K562 (cell line): Measurements from ENCODE around the gene MYH11. TPM values are rescaled to one million over a fixed set of nuclear protein-coding genes. Genes with fewer than 3 reads are reported as not detected.

Source experiments
- ATAC-seq: fragments of 200-7000 bp; cut with Tn5 transposase; 3 replicates; pipeline ENCODE4 v1.9.1; 2020; ENCODE audit warnings: moderate library complexity
- BruUV-seq: library from RNA; stranded (reverse); fragments of 400-500 nt; replicated peaks from 2 replicates; lab custom pipeline; 2021; lab: Mats Ljungman, UMichigan
- CTCF ChIA-PET: fragments of 300-600 bp; formaldehyde crosslinking; extraction: SDS; loops from one replicate; lab custom pipeline; 2021; ENCODE audit warnings: low intra/inter-chr PET ratio; lab: Yijun Ruan, JAX
- POLR2A ChIA-PET: fragments of 300-600, 350-650 bp; sonication (Branson Sonifier 250); formaldehyde crosslinking; extraction: SDS; loops from one replicate; lab custom pipeline; 2021; ENCODE audit warnings: antibody characterized with exemption, inconsistent platforms; lab: Yijun Ruan, JAX
- DNase-seq, 4 experiments: peaks; one replicate each; pipeline versions ENCODE4 v3.0.0 to v3.0.0-alpha.2; 2011 to 2018; ENCODE audit warnings: low spot score in 3 of 4, mixed read lengths in 3 of 4; ENCODE audit errors: extremely low read depth in 1 of 4
- FAIRE-seq: peaks from 2 replicates; lab custom pipeline; 2011; peaks lifted over from hg19 to GRCh38; lab: Jason Lieb, UNC
- H2AFZ ChIP-seq: 2 replicates; pipeline ENCODE4 v1.6.0; 2011; ENCODE audit warnings: low read depth, low read length, control low read depth, inconsistent platforms
- H3K27ac ChIP-seq: fragments of 200-600 bp; 3 replicates; pipeline ENCODE4 v1.8.0; 2011; ENCODE audit warnings: low read depth, mild to moderate bottlenecking, control low read depth, inconsistent platforms, low read length, moderate library complexity, mixed read lengths; ENCODE audit errors: extremely low read depth
- H3K27me3 ChIP-seq, 2 experiments: fragments of 300-600 bp in 1 of 2; 2 replicates in 1 of 2; 3 replicates in 1 of 2; pipeline versions ENCODE4 v1.6.0 to v1.8.0; 2011; ENCODE audit warnings: inconsistent platforms in 2 of 2, low read length in 2 of 2, mild to moderate bottlenecking in 1 of 2, mixed read lengths in 1 of 2, moderate library complexity in 1 of 2; ENCODE audit not compliant: control insufficient read depth in 2 of 2, insufficient read depth in 2 of 2
- H3K36me3 ChIP-seq: fragments of 300-600 bp; 3 replicates; pipeline ENCODE4 v1.8.0; 2011; ENCODE audit warnings: mild to moderate bottlenecking, low read length, inconsistent platforms; ENCODE audit not compliant: control insufficient read depth, insufficient read depth
- H3K4me1 ChIP-seq, 2 experiments: fragments of 200-600 bp in 1 of 2; replicated peaks in 1 of 2; 2 replicates in 1 of 2; 3 replicates in 1 of 2; pipeline versions ENCODE4 v1.5.1 to v1.8.0; 2011; ENCODE audit warnings: inconsistent platforms in 2 of 2, low read length in 2 of 2, mild to moderate bottlenecking in 1 of 2, mixed read lengths in 1 of 2, moderate library complexity in 1 of 2; ENCODE audit not compliant: control insufficient read depth in 2 of 2, insufficient read depth in 2 of 2
- H3K4me2 ChIP-seq: 2 replicates; pipeline ENCODE4 v1.6.1; 2011; ENCODE audit warnings: low read length, control low read depth, inconsistent platforms, mixed read lengths; ENCODE audit not compliant: insufficient read depth
- H3K4me3 ChIP-seq: fragments of 200-600 bp; sonication (generic), shearing (Covaris generic); 2 replicates; pipeline ENCODE4 v1.5.1; 2016; ENCODE audit warnings: control low read depth, inconsistent platforms
- H3K79me2 ChIP-seq: fragments of 200-600 bp; 3 replicates; pipeline ENCODE4 v1.8.0; 2011; ENCODE audit warnings: low read length, inconsistent platforms; ENCODE audit not compliant: control insufficient read depth, insufficient read depth
- H3K9ac ChIP-seq, 2 experiments: 2 replicates each; pipeline versions ENCODE4 v1.6.0 to v1.6.1; 2011; ENCODE audit warnings: low read depth in 2 of 2, low read length in 2 of 2, control low read depth in 1 of 2, inconsistent platforms in 1 of 2, mild to moderate bottlenecking in 1 of 2, mixed read lengths in 1 of 2; ENCODE audit not compliant: insufficient read depth in 1 of 2
- H3K9me1 ChIP-seq: one replicate; pipeline ENCODE4 v1.6.0; 2011; ENCODE audit warnings: inconsistent platforms, mild to moderate bottlenecking, low read length, moderate library complexity; ENCODE audit not compliant: control insufficient read depth, insufficient read depth
- H3K9me3 ChIP-seq: replicated peaks from 2 replicates; pipeline ENCODE4 v1.5.1; 2011; ENCODE audit warnings: low read depth, low read length, inconsistent platforms; ENCODE audit not compliant: control insufficient read depth, insufficient read depth
- H4K20me1 ChIP-seq: replicated peaks from 2 replicates; pipeline ENCODE4 v1.6.1; 2011; ENCODE audit warnings: low read length, inconsistent platforms, mixed read lengths; ENCODE audit not compliant: control insufficient read depth, insufficient read depth
- BRD9 ChIP-seq: fragments of 450-650 bp; IDR thresholded peaks from 2 replicates; pipeline ENCODE4 v1.6.1; 2018; ENCODE audit warnings: low read depth; ENCODE audit not compliant: partially characterized antibody
- CBX2 ChIP-seq: fragments of 200-600 bp; sonication (generic); IDR thresholded peaks from one replicate; pipeline ENCODE4 v1.6.1; 2012; ENCODE audit warnings: mild to moderate bottlenecking, low read length, inconsistent platforms; ENCODE audit not compliant: insufficient read depth, poor library complexity, severe bottlenecking
- CBX3 ChIP-seq, 2 experiments: IDR thresholded peaks; 1 replicate in 1 of 2; 2 replicates in 1 of 2; pipeline ENCODE4 v1.6.1; 2012; ENCODE audit warnings: inconsistent platforms in 2 of 2, low read length in 2 of 2, borderline replicate concordance in 1 of 2, control low read depth in 1 of 2
- DACH1 ChIP-seq: fragments of 450-650 bp; IDR thresholded peaks from 2 replicates; pipeline ENCODE4 v1.6.1; 2018; ENCODE audit not compliant: partially characterized antibody
- GABPB2 ChIP-seq: fragments of 250-450 bp; sonication (Bioruptor Pico); conservative IDR thresholded peaks from 2 replicates; pipeline ENCODE4 v1.5.1; 2021; ENCODE audit warnings: mild to moderate bottlenecking
- JUND ChIP-seq, 2 experiments: IDR thresholded peaks; 2 replicates in 1 of 2; 3 replicates in 1 of 2; pipeline ENCODE4 v1.6.1; 2011; ENCODE audit warnings: borderline replicate concordance in 2 of 2, low read depth in 2 of 2, low read length in 2 of 2, improper control_type of control experiment in 1 of 2, missing biosample characterization in 1 of 2, missing genetic modification characterization in 1 of 2, missing genetic modification reagents in 1 of 2
- MED1 ChIP-seq: sonication (generic); formaldehyde crosslinking; IDR thresholded peaks from 2 replicates; pipeline ENCODE4 v1.8.1; 2023; ENCODE audit warnings: missing genetic modification reagents, borderline replicate concordance
- PPARD ChIP-seq: fragments of 250-450 bp; sonication (Bioruptor Pico); IDR thresholded peaks from 2 replicates; pipeline ENCODE4 v1.8.0; 2022; ENCODE audit warnings: inconsistent platforms, mild to moderate bottlenecking, moderate library complexity
- RBM17 ChIP-seq: fragments of 200-400 bp; formaldehyde crosslinking; IDR thresholded peaks from 2 replicates; pipeline ENCODE4 v1.6.1; 2017; ENCODE audit warnings: low read depth, mild to moderate bottlenecking, low read length, borderline replicate concordance
- SAFB2 ChIP-seq: fragments of 200-400 bp; formaldehyde crosslinking; IDR thresholded peaks from 2 replicates; pipeline ENCODE4 v1.6.1; 2018; ENCODE audit warnings: borderline replicate concordance, low read length, low read depth, moderate library complexity; ENCODE audit not compliant: severe bottlenecking
- SP2 ChIP-seq: IDR thresholded peaks from 2 replicates; pipeline ENCODE4 v1.6.1; 2011; ENCODE audit warnings: mild to moderate bottlenecking, low read depth, low read length, moderate library complexity; ENCODE audit not compliant: poor library complexity, severe bottlenecking; ENCODE audit errors: extremely low read depth
- TAF1 ChIP-seq: IDR thresholded peaks from 2 replicates; pipeline ENCODE4 v1.6.1; 2011; ENCODE audit warnings: mild to moderate bottlenecking, low read length, moderate library complexity; ENCODE audit not compliant: insufficient read depth, control insufficient read depth, severe bottlenecking; ENCODE audit errors: extremely low read depth
- ZC3H8 ChIP-seq: fragments of 450-650 bp; IDR thresholded peaks from 2 replicates; pipeline ENCODE4 v1.6.1; 2017
- ZNF347 ChIP-seq: fragments of 450-650 bp; formaldehyde crosslinking; IDR thresholded peaks from 2 replicates; pipeline ENCODE4 v1.4.0; 2020; ENCODE audit warnings: low read depth, mild to moderate bottlenecking, moderate library complexity
- in situ Hi-C: fragments of 300-500 bp; cut with MboI; formaldehyde crosslinking; loops from 4 replicates; pipeline ENCODE4 v1.15.0; 2018; ENCODE audit warnings: inconsistent platforms, mixed read lengths
- intact Hi-C: fragments of 100-400 bp; cut with micrococcal nuclease; formaldehyde crosslinking; loops from 2 replicates; pipeline ENCODE4 v1.14.2; 2022
- polyA plus RNA-seq, 8 experiments: library from polyadenylated mRNA; depleted of rRNA in 4 of 8; stranded (reverse) in 5 of 8; unstranded in 3 of 8; fragments of >200 nt; fragmentation: Nextera tagmentation in 2 of 8; fragmentation: Illumina TruSeq in 1 of 8; extraction: Ambion mirVana in 2 of 8; extraction: Trizol in 1 of 8; gene quantifications; 2 replicates each; pipeline versions ENCODE4 v1.2.1 to v1.2.3, GENCODE V29; 2011 to 2014; ENCODE audit warnings: inconsistent platforms in 1 of 8, missing spikeins in 1 of 8
- total RNA-seq, 7 experiments: library from RNA; depleted of rRNA in 6 of 7; stranded (reverse); fragments of >200 nt in 6 of 7; fragmentation: Illumina TruSeq in 2 of 7; extraction: Trizol in 2 of 7; gene quantifications; 2 replicates each; pipeline versions ENCODE4 v1.2.1 to v1.2.3, GENCODE V29; 2011 to 2021; ENCODE audit warnings: low replicate concordance in 1 of 7
- TF ChIP-seq, protein P1 (sequence below): sonication (generic); formaldehyde crosslinking; IDR thresholded peaks from 2 replicates; pipeline ENCODE4 v1.8.0; 2023; ENCODE audit warnings: missing genetic modification reagents, mild to moderate bottlenecking, borderline replicate concordance
- TF ChIP-seq, protein P2 (sequence below): fragments of 450-650 bp; formaldehyde crosslinking; IDR thresholded peaks from 2 replicates; pipeline ENCODE4 v1.4.0; 2020; ENCODE audit warnings: mild to moderate bottlenecking, moderate library complexity

MYH11 gene
- total and polyA plus RNA-seq, 9 of the 15 experiments (the other 6 are each of a cell fraction or from before 2014, with no cell fraction given) = 0.05 to 0.47 (median 0.08) TPM; not detected in 5

DNA sequence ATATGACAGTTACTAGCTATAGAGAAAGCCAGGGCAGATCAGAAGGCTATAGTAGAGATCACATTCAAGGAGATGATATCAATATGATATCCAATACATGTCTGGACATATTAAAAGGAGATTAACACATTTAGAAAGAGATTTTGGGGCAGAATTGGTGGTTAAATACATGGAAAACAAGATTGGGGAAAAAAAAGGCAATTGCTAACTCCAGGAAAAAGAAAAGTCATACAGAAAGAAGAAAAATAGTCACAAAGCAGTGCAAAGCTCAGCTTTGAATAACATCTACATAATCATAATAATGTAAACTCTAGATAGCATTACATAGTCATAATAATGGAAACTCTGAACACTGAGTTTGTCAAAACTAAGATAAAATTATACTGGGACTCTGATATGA, 40.6 kb downstream of the MYH11 start:
- Histone ChIP-seq H3K27ac (no peak overlapping the region), H3K27me3 (peaks cover 4 to 16% of the 10 kb centered on the region in 2 experiments), H3K4me1 (no peaks in the 10 kb centered on the region), H3K79me2 (no peaks in the 10 kb centered on the region), H3K9me1 (no peaks in the 10 kb centered on the region), H2AFZ (no peak overlapping the region), H4K20me1 (no peaks in the 10 kb centered on the region), H3K4me2 (no peak overlapping the region), H3K9ac (no peak overlapping the region), H3K36me3 (no peaks in the 10 kb centered on the region), H3K4me3 (no peak overlapping the region), H3K9me3 (peaks cover 3% of the 10 kb centered on the region; the same call in 1 of the 2 replicates)
- POLR2A ChIA-PET = no interaction called here
- in situ Hi-C loops = no loop called here
- BruUV-seq = no TSS peak
- no peak for DNase-seq
- no peak for ATAC-seq
- no peak for FAIRE-seq
- intact Hi-C loops = no loop called here
- CTCF ChIA-PET = no interaction called here
- TF ChIP-seq PPARD (CRISPR knock-in tag) = no peak
- TF ChIP-seq, protein P1, sequence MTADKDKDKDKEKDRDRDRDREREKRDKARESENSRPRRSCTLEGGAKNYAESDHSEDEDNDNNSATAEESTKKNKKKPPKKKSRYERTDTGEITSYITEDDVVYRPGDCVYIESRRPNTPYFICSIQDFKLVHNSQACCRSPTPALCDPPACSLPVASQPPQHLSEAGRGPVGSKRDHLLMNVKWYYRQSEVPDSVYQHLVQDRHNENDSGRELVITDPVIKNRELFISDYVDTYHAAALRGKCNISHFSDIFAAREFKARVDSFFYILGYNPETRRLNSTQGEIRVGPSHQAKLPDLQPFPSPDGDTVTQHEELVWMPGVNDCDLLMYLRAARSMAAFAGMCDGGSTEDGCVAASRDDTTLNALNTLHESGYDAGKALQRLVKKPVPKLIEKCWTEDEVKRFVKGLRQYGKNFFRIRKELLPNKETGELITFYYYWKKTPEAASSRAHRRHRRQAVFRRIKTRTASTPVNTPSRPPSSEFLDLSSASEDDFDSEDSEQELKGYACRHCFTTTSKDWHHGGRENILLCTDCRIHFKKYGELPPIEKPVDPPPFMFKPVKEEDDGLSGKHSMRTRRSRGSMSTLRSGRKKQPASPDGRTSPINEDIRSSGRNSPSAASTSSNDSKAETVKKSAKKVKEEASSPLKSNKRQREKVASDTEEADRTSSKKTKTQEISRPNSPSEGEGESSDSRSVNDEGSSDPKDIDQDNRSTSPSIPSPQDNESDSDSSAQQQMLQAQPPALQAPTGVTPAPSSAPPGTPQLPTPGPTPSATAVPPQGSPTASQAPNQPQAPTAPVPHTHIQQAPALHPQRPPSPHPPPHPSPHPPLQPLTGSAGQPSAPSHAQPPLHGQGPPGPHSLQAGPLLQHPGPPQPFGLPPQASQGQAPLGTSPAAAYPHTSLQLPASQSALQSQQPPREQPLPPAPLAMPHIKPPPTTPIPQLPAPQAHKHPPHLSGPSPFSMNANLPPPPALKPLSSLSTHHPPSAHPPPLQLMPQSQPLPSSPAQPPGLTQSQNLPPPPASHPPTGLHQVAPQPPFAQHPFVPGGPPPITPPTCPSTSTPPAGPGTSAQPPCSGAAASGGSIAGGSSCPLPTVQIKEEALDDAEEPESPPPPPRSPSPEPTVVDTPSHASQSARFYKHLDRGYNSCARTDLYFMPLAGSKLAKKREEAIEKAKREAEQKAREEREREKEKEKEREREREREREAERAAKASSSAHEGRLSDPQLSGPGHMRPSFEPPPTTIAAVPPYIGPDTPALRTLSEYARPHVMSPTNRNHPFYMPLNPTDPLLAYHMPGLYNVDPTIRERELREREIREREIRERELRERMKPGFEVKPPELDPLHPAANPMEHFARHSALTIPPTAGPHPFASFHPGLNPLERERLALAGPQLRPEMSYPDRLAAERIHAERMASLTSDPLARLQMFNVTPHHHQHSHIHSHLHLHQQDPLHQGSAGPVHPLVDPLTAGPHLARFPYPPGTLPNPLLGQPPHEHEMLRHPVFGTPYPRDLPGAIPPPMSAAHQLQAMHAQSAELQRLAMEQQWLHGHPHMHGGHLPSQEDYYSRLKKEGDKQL = no peak
- no peak for TF ChIP-seq JUND (IDR thresholded peaks at IDR 0.05; ENCODE audit: borderline replicate concordance, low read depth, low read length)
- no peak for TF ChIP-seq JUND (tag; IDR thresholded peaks at IDR 0.05; ENCODE audit: borderline replicate concordance, low read depth, low read length)
- no peak for TF ChIP-seq DACH1
- no peak for TF ChIP-seq MED1 (CRISPR knock-in tag)
- TF ChIP-seq, protein P2, sequence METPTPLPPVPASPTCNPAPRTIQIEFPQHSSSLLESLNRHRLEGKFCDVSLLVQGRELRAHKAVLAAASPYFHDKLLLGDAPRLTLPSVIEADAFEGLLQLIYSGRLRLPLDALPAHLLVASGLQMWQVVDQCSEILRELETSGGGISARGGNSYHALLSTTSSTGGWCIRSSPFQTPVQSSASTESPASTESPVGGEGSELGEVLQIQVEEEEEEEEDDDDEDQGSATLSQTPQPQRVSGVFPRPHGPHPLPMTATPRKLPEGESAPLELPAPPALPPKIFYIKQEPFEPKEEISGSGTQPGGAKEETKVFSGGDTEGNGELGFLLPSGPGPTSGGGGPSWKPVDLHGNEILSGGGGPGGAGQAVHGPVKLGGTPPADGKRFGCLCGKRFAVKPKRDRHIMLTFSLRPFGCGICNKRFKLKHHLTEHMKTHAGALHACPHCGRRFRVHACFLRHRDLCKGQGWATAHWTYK (CRISPR knock-in tag) = no peak
- no peak for TF ChIP-seq BRD9
- no peak for TF ChIP-seq ZNF347 (CRISPR knock-in tag)
- no peak for TF ChIP-seq SAFB2
- TF ChIP-seq SP2 = no peak
- no peak for TF ChIP-seq RBM17
- no peak for TF ChIP-seq GABPB2 (CRISPR knock-in tag)
- no peak for TF ChIP-seq TAF1
- TF ChIP-seq ZC3H8 = no peak
- TF ChIP-seq CBX2 = no peak
- TF ChIP-seq CBX3 (IDR thresholded peaks at IDR 0.05; ENCODE audit: borderline replicate concordance in 1 of 2, low read length in 2 of 2) = peak in 1 of 2 experiments; percentile 59; a peak in 1 of 3 replicates
